Mesenchymal stem cell (in vitro differentiated cells and primary cell): ENCODE results near the gene MNX1.

Source experiments
- DNase-seq: peaks from one replicate; pipeline ENCODE4 v3.0.0-alpha.2; 2013
- H2AFZ ChIP-seq: one replicate; pipeline ENCODE4 v1.6.1; 2013; ENCODE audit warnings: low read depth, mild to moderate bottlenecking, control low read depth, inconsistent platforms, low read length, moderate library complexity
- H2AK5ac ChIP-seq: 2 replicates; pipeline ENCODE4 v1.6.1; 2013; ENCODE audit warnings: low read length, moderate library complexity, mild to moderate bottlenecking, inconsistent platforms; ENCODE audit not compliant: severe bottlenecking
- H2BK120ac ChIP-seq: one replicate; pipeline ENCODE4 v1.6.1; 2013; ENCODE audit warnings: low read depth, mild to moderate bottlenecking, inconsistent platforms, low read length, moderate library complexity
- H2BK12ac ChIP-seq, 2 experiments: one replicate each; pipeline ENCODE4 v1.6.1; 2013; ENCODE audit warnings: inconsistent platforms in 2 of 2, low read length in 2 of 2, mild to moderate bottlenecking in 2 of 2, moderate library complexity in 2 of 2, control low read depth in 1 of 2
- H2BK15ac ChIP-seq: one replicate; pipeline ENCODE4 v1.6.1; 2013; ENCODE audit warnings: mild to moderate bottlenecking, low read depth, inconsistent platforms; ENCODE audit not compliant: poor library complexity, severe bottlenecking
- H2BK5ac ChIP-seq: 2 replicates; pipeline ENCODE4 v1.6.1; 2013; ENCODE audit warnings: low read depth, mild to moderate bottlenecking, low read length, control low read depth, inconsistent platforms; ENCODE audit not compliant: poor library complexity, severe bottlenecking
- H3K14ac ChIP-seq, 2 experiments: one replicate each; pipeline ENCODE4 v1.6.1; 2013; ENCODE audit warnings: inconsistent platforms in 2 of 2, low read length in 2 of 2, control low read depth in 1 of 2, mild to moderate bottlenecking in 1 of 2, moderate library complexity in 1 of 2
- H3K18ac ChIP-seq, 2 experiments: one replicate each; pipeline ENCODE4 v1.6.1; 2013; ENCODE audit warnings: inconsistent platforms in 2 of 2, low read length in 2 of 2, control low read depth in 1 of 2, low read depth in 1 of 2, mild to moderate bottlenecking in 1 of 2
- H3K23ac ChIP-seq, 2 experiments: one replicate each; pipeline ENCODE4 v1.6.1; 2013; ENCODE audit warnings: inconsistent platforms in 2 of 2, low read length in 2 of 2, mild to moderate bottlenecking in 2 of 2, moderate library complexity in 2 of 2, control low read depth in 1 of 2
- H3K27ac ChIP-seq: 2 replicates; pipeline ENCODE4 v1.5.1; 2013; ENCODE audit warnings: mild to moderate bottlenecking, moderate library complexity, low read length, control low read depth, inconsistent platforms; ENCODE audit not compliant: poor library complexity, severe bottlenecking
- H3K27me3 ChIP-seq, 2 experiments: 2 replicates each; pipeline versions ENCODE4 v1.6.1 to v1.7.0; 2013; ENCODE audit warnings: low read length in 2 of 2, mild to moderate bottlenecking in 2 of 2, moderate library complexity in 2 of 2, control low read depth in 1 of 2, inconsistent platforms in 1 of 2; ENCODE audit not compliant: control insufficient read depth in 1 of 2, insufficient read depth in 1 of 2
- H3K36me3 ChIP-seq, 2 experiments: 2 replicates each; pipeline versions ENCODE4 v1.6.1 to v1.7.0; 2013; ENCODE audit warnings: low read length in 2 of 2, control low read depth in 1 of 2, inconsistent platforms in 1 of 2, low read depth in 1 of 2, mild to moderate bottlenecking in 1 of 2; ENCODE audit not compliant: insufficient read depth in 2 of 2, control insufficient read depth in 1 of 2
- H3K4ac ChIP-seq, 2 experiments: one replicate each; pipeline ENCODE4 v1.6.1; 2013; ENCODE audit warnings: inconsistent platforms in 2 of 2, low read length in 2 of 2, mild to moderate bottlenecking in 2 of 2, moderate library complexity in 2 of 2, control low read depth in 1 of 2, low read depth in 1 of 2
- H3K4me1 ChIP-seq: 2 replicates; pipeline ENCODE4 v1.6.1; 2013; ENCODE audit warnings: low read depth, low read length, control low read depth; ENCODE audit not compliant: control insufficient read depth, insufficient read depth
- H3K4me2 ChIP-seq: 2 replicates; pipeline ENCODE4 v1.6.1; 2013; ENCODE audit warnings: low read length, mild to moderate bottlenecking, inconsistent platforms; ENCODE audit not compliant: poor library complexity, severe bottlenecking
- H3K4me3 ChIP-seq, 2 experiments: 2 replicates each; pipeline versions ENCODE4 v1.5.1 to v1.7.0; 2013; ENCODE audit warnings: low read length in 2 of 2, mild to moderate bottlenecking in 2 of 2, control low read depth in 1 of 2, low read depth in 1 of 2; ENCODE audit not compliant: insufficient read depth in 1 of 2
- H3K79me1 ChIP-seq: replicated peaks from 2 replicates; pipeline ENCODE4 v1.6.1; 2013; ENCODE audit warnings: mild to moderate bottlenecking, control low read depth, low read length, inconsistent platforms; ENCODE audit not compliant: poor library complexity, severe bottlenecking
- H3K9ac ChIP-seq: 2 replicates; pipeline ENCODE4 v1.7.0; 2013; ENCODE audit warnings: mild to moderate bottlenecking, low read length, moderate library complexity
- H3K9me3 ChIP-seq: 2 replicates; pipeline ENCODE4 v1.7.0; 2013; ENCODE audit warnings: mild to moderate bottlenecking, low read length; ENCODE audit not compliant: control insufficient read depth
- H4K8ac ChIP-seq: one replicate; pipeline ENCODE4 v1.6.1; 2013; ENCODE audit warnings: inconsistent platforms, mild to moderate bottlenecking, low read length, moderate library complexity
- H4K91ac ChIP-seq: one replicate; pipeline ENCODE4 v1.6.1; 2013; ENCODE audit warnings: mild to moderate bottlenecking, low read length, inconsistent platforms
- WGBS: methylation state at CpG from one replicate; pipeline ENCODE4 v1.1.7; 2013; ENCODE audit warnings: mixed read lengths; 5-methylcytosine and 5-hydroxymethylcytosine counted together

The MNX1 gene

DNA sequence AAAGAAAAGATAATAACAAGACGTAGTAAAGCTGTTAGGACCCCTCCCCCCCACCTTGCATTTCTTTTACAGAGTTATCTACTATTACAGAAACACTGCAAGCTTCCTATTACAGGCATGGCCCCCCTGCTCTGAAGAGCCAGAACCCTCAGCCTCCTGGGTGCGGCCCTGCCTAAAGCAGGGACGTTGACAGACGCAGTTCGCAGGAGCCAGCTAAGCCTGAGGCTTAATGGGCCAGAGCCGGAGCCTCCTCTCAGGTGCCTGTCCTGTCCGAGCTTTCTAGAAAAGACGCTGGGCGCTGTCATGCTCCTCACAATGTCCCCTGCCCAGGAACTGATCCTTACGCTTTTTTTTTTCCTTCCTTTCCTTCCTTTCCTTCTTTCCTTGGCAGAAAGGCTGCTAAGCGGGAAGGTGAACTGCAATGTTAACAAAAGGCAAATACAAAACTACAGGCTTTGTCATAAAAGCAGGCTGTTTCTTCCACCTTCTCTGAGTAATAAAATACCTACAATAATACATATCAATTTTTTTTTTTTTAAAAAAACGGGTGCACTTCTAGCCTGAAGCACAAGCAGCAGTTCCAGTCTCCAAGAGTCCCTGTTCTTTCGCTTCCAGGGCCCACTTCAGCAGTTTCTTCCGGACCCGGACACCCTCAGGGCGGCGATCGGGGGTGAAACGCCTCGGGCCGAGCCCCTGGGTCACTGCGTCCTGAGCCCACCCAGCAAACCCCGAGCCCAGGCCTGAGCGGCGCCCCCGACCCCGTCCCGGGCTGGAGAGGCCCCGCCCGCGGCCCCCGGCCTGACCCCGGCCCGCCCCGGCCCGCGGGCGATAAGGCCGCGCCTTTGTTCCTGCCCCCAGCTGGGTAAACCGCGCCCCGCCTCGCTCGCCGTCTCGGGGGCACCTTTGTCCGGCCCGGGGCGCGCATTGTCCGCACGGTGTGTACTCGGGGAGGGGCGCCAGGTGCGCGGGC lies 11.2 kb downstream of the MNX1 start:
- no peak overlapping the region for H2BK15ac ChIP-seq
- no peak overlapping the region for H2BK5ac ChIP-seq
- H4K8ac ChIP-seq: no peak overlapping the region
- H2AK5ac ChIP-seq: no peak overlapping the region
- no peaks in the 10 kb centered on the region for H3K79me1 ChIP-seq
- no peak overlapping the region for H3K18ac ChIP-seq
- no peak overlapping the region for H3K14ac ChIP-seq
- peaks cover 9% of the 10 kb centered on the region for H3K9me3 ChIP-seq
- no peak overlapping the region for H3K27ac ChIP-seq
- DNase-seq: no peak
- H2BK120ac ChIP-seq: peak overlapping the region; percentile 49
- H3K27me3 ChIP-seq: peaks cover 77 to 81% of the 10 kb centered on the region in 2 experiments
- H3K4ac ChIP-seq: no peak overlapping the region
- peak overlapping the region in 1 of 2 experiments; percentile 45 for H3K4me3 ChIP-seq
- no peak overlapping the region for H3K23ac ChIP-seq
- no peak overlapping the region for H2AFZ ChIP-seq
- H2BK12ac ChIP-seq: no peak overlapping the region
- no peak overlapping the region for H3K9ac ChIP-seq
- H3K4me2 ChIP-seq: peak overlapping the region; percentile 67
- 14% methylated on average over 25 of the region's 57 CpGs for WGBS
- H3K4me1 ChIP-seq: peaks cover 30% of the 10 kb centered on the region
- H3K36me3 ChIP-seq: no peaks in the 10 kb centered on the region
- H4K91ac ChIP-seq: no peak overlapping the region

DNA sequence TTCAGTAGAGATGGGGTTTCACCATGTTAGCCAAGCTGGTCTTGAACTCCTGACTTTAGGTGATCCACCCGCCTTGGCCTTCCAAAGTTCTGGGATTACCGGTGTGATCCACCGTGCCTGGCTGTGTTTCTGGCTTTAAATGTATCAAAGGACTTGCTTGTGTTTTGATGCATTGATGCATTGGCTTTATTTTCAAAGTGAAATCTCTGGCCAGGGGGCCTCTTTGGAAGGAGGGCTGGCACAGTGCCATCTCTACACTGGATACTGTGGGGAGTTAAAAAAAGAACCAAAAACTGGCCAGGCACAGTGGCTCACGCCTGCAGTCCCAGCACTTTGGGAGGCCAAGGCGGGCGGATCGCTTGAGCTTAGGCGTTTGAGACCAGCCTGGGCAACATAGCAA lies 16.0 kb downstream of the MNX1 start:
- H2AFZ ChIP-seq: no peak overlapping the region
- no peak overlapping the region for H2BK5ac ChIP-seq
- no peaks in the 10 kb centered on the region for H3K79me1 ChIP-seq
- H3K4me2 ChIP-seq: no peak overlapping the region
- H2BK15ac ChIP-seq: no peak overlapping the region
- no peak overlapping the region for H2BK12ac ChIP-seq
- peaks cover 51 to 64% of the 10 kb centered on the region in 2 experiments for H3K27me3 ChIP-seq
- no peaks in the 10 kb centered on the region for H3K36me3 ChIP-seq
- WGBS: 75% methylated on average over 4 of the region's 8 CpGs
- H3K18ac ChIP-seq: no peak overlapping the region
- no peak overlapping the region for H3K14ac ChIP-seq
- no peak overlapping the region for H2BK120ac ChIP-seq
- no peak overlapping the region for H4K8ac ChIP-seq
- no peak overlapping the region for H2AK5ac ChIP-seq
- H3K23ac ChIP-seq: no peak overlapping the region
- no peak for DNase-seq
- no peak overlapping the region for H3K4ac ChIP-seq
- peaks cover 9% of the 10 kb centered on the region for H3K9me3 ChIP-seq
- H3K4me3 ChIP-seq: no peak overlapping the region
- no peak overlapping the region for H4K91ac ChIP-seq
- no peak overlapping the region for H3K9ac ChIP-seq
- peaks cover under 1% of the 10 kb centered on the region for H3K4me1 ChIP-seq
- no peak overlapping the region for H3K27ac ChIP-seq

DNA sequence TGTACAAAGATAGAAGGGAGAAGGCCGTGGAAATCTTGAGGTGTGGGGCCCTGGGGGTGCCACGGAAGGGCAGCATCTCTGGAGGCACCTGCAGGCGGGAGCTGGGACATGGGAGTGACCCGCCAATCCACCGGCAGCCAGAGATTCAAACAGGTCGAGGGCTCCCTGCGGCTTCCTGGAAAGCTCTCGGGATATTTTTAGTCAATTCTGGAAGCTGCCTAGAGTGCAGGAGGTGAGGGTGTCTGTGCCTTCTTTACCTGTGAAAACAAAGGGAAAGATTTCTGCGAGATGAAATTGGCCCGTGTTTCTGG lies 16.6 kb downstream of the MNX1 start:
- no peak for DNase-seq
- Histone ChIP-seq H3K36me3 (no peaks in the 10 kb centered on the region), H3K4me1 (no peaks in the 10 kb centered on the region), H3K23ac (peak overlapping the region in 1 of 2 experiments; percentile 21), H3K4me3 (no peak overlapping the region), H3K27me3 (peaks cover 46 to 61% of the 10 kb centered on the region in 2 experiments), H4K91ac (no peak overlapping the region), H3K18ac (no peak overlapping the region), H3K9ac (no peak overlapping the region), H3K14ac (no peak overlapping the region), H3K4ac (no peak overlapping the region), H4K8ac (no peak overlapping the region), H2BK120ac (no peak overlapping the region), H2BK12ac (no peak overlapping the region), H3K9me3 (peaks cover 9% of the 10 kb centered on the region), H2AFZ (no peak overlapping the region), H2AK5ac (no peak overlapping the region), H3K4me2 (no peak overlapping the region), H3K79me1 (no peaks in the 10 kb centered on the region), H3K27ac (no peak overlapping the region), H2BK15ac (no peak overlapping the region), H2BK5ac (no peak overlapping the region)
- WGBS: 83% methylated on average over 10 of the region's 10 CpGs

DNA sequence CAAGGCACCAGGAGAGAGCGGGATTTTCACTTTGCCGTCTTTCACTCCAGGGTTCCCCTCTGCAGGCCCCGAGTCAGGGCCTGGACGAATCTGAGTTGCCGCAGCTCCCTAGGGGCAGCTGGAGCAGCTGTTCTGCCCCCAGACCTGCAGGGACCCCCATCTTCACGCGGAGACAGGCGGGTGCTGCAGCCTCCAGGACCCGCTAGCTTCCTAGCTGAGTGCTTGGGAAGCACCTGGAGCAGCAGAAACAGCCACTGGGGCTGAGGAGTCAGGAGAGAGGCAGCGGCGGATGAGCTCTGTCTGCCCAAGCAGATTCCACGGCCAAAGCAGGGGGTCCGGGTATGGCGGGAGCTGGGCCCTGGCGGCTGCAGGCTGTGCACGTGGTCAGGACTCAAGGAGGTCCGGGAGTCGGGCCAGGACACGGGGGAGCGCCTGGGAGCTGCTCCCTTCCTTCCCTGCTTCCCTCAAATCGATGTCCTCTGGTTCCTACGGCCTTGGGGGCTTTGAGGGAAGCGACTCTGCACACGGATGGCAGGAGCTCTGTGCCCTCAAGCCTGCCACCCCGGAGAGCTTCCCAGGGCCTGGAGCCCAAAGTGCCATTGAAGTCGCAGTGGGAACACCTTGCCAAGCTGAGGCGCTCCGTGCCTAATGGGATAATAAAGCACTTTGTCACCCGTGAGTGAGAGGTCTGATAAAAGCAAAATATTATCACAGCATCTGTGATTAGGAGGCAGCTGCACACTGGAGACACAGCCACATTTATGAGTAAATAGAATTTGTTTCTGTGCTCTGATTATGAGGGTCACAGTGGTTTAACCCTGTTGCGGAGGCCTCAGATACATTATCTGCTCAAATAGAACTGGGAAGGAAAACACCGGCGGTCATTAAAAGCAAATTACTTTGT lies 17.2 kb downstream of the MNX1 start:
- Histone ChIP-seq H3K9me3 (peaks cover 9% of the 10 kb centered on the region), H2BK15ac (no peak overlapping the region), H2BK5ac (no peak overlapping the region), H4K91ac (no peak overlapping the region), H4K8ac (no peak overlapping the region), H2AFZ (no peak overlapping the region), H3K14ac (no peak overlapping the region), H3K27me3 (peaks cover 40 to 60% of the 10 kb centered on the region in 2 experiments), H3K23ac (peak overlapping the region in 1 of 2 experiments; percentile 21), H3K9ac (no peak overlapping the region), H3K4me1 (no peaks in the 10 kb centered on the region), H3K18ac (no peak overlapping the region), H3K4me3 (no peak overlapping the region), H2AK5ac (no peak overlapping the region), H3K36me3 (no peaks in the 10 kb centered on the region), H3K27ac (no peak overlapping the region), H3K4me2 (no peak overlapping the region), H3K4ac (no peak overlapping the region), H2BK120ac (no peak overlapping the region), H3K79me1 (no peaks in the 10 kb centered on the region), H2BK12ac (no peak overlapping the region)
- WGBS: 81% methylated on average over 32 of the region's 32 CpGs
- no peak for DNase-seq
